ENCODE data around the gene IPO4.

The IPO4 gene

DNA sequence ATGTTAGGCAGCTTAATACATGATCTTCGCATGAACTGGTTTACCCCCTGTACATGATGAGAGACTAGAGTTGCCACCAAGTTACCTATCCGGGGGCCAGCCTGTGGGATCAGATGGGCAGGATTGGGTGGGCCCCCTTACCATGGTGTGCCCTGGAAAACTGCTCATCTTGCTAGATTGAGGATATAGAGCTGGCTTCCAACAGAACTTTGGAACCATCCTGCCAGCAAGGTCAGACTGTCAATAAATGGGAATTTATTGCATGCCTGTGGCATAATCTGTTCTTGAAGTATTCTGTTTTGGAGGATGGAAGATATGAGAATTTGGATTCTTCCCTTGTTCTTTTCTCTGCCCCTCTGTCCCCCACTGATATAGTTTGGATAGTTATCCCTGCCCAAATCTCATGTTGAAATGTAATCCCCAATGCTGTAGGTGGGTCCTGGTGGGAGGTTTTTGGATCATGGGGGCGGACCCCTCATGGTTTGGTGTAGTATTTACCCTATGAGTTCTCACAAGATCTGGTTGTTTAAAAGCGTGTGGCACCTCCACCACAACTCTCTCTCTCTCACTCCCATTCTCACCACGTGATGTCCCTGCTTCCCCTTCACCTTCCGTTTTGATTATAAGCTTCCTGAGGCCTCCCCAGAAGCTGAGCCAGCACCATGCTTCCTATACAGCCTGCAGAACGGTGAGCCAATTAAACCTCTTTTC lies 10.4 kb upstream of the IPO4 start:
- TF ChIP-seq POLR2AphosphoS5 (IDR thresholded peaks at IDR 0.05; ENCODE audit: low read depth): no peak
- no peak overlapping the region for H3K4me3 ChIP-seq (replicated peaks; ENCODE audit: insufficient read depth, low read length)
- H3K27me3 ChIP-seq (ENCODE audit: insufficient read depth, poor library complexity, severe bottlenecking): no peaks in the 10 kb centered on the region
- DNase-seq (ENCODE audit: low read depth in 1 of 2, low spot score in 1 of 2): no peak
- H3K27ac ChIP-seq (replicated peaks): no peak overlapping the region

DNA sequence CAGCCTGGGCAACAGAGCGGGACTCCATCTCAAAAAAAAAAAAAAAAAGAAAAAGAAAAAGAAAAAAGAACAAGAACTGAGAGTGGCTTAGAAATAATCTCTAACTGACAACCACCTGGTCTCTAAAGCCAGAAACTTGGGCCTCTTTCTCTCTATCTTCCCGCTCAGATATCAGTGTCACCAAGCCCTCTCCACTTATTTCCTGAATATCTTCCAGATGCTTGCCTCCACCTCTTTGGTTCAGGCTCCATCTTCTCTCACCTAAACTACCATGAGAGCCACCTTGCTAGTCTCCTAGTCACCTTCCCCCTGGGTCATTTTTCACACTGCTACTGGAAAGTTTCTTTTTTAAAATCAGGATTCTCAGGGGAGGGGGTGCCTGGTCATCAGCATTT lies 8.4 kb upstream of the IPO4 start:
- TF ChIP-seq POLR2AphosphoS5 (IDR thresholded peaks at IDR 0.05; ENCODE audit: low read depth): no peak
- TF ChIP-seq, protein P1, sequence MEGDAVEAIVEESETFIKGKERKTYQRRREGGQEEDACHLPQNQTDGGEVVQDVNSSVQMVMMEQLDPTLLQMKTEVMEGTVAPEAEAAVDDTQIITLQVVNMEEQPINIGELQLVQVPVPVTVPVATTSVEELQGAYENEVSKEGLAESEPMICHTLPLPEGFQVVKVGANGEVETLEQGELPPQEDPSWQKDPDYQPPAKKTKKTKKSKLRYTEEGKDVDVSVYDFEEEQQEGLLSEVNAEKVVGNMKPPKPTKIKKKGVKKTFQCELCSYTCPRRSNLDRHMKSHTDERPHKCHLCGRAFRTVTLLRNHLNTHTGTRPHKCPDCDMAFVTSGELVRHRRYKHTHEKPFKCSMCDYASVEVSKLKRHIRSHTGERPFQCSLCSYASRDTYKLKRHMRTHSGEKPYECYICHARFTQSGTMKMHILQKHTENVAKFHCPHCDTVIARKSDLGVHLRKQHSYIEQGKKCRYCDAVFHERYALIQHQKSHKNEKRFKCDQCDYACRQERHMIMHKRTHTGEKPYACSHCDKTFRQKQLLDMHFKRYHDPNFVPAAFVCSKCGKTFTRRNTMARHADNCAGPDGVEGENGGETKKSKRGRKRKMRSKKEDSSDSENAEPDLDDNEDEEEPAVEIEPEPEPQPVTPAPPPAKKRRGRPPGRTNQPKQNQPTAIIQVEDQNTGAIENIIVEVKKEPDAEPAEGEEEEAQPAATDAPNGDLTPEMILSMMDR (IDR thresholded peaks at IDR 0.05; ENCODE audit: insufficient read depth, low read length): no peak
- TF ChIP-seq GABPA (IDR thresholded peaks at IDR 0.05; ENCODE audit: low read depth): no peak
- no peak for TF ChIP-seq SPI1 (IDR thresholded peaks at IDR 0.05; ENCODE audit: borderline replicate concordance, low read depth)
- Histone ChIP-seq H3K4me3 (replicated peaks; ENCODE audit: insufficient read depth, low read length) (peak overlapping the region; percentile 79), H3K27ac (replicated peaks) (peak overlapping the region; percentile 99), H3K27me3 (ENCODE audit: insufficient read depth, poor library complexity, severe bottlenecking) (no peaks in the 10 kb centered on the region)
- DNase-seq (ENCODE audit: low read depth in 1 of 2, low spot score in 1 of 2): no peak

DNA sequence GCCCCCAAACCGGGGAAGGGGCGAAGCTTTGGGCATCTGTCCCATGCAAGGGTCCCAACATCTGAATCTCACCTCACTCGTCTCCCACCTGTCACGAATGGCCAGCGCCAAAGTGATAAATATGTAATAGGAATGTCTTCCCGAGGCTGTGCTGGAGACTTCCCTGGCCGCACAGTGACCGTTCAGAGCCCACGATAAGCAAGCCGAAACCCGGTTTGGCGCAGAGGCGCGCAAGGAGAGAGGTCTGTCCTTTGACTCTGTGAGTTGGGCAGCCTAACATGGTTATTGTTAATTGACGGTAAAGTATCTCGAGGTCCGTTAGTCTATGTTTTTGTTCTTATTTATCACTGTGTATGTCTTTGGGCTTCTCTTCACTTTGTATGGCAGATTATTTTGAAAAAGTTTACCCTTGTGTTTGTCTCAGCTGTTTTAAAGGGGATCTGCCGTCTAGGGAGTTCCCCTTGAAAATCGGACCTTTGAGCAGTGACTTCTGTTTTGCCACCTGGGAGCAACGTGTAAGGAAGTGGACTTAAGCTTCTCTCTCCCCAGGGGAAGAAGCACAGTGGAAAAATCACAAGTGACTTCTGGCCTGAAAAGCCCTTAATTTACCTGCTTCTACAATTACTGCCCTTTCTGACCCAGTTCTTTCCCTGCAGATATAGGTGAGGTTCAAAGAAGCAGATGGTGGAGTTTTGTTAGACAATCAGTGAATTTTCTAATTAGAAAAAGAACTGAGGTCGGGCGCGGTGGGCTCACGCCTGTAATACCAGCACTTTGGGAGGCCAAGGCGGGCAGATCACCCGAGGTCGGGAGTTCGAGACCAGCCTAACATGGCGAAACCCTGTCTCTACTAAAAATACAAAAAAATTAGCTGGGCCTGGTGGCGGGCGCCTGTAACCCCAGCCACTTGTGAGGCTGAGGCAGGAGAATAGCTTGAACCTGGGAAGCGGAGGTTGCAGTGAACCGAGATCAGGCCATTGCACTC lies 7.7 kb upstream of the IPO4 start:
- TF ChIP-seq SPI1 (IDR thresholded peaks at IDR 0.05; ENCODE audit: borderline replicate concordance, low read depth): peak; percentile 88
- no peak for TF ChIP-seq POLR2AphosphoS5 (IDR thresholded peaks at IDR 0.05; ENCODE audit: low read depth)
- TF ChIP-seq, protein P1 (IDR thresholded peaks at IDR 0.05; ENCODE audit: insufficient read depth, low read length): no peak
- H3K4me3 ChIP-seq (replicated peaks; ENCODE audit: insufficient read depth, low read length): peak overlapping the region; percentile 79
- H3K27ac ChIP-seq (replicated peaks): peak overlapping the region; percentile 99
- DNase-seq (ENCODE audit: low read depth in 1 of 2, low spot score in 1 of 2): peak; percentile 34 to 61
- no peaks in the 10 kb centered on the region for H3K27me3 ChIP-seq (ENCODE audit: insufficient read depth, poor library complexity, severe bottlenecking)

DNA sequence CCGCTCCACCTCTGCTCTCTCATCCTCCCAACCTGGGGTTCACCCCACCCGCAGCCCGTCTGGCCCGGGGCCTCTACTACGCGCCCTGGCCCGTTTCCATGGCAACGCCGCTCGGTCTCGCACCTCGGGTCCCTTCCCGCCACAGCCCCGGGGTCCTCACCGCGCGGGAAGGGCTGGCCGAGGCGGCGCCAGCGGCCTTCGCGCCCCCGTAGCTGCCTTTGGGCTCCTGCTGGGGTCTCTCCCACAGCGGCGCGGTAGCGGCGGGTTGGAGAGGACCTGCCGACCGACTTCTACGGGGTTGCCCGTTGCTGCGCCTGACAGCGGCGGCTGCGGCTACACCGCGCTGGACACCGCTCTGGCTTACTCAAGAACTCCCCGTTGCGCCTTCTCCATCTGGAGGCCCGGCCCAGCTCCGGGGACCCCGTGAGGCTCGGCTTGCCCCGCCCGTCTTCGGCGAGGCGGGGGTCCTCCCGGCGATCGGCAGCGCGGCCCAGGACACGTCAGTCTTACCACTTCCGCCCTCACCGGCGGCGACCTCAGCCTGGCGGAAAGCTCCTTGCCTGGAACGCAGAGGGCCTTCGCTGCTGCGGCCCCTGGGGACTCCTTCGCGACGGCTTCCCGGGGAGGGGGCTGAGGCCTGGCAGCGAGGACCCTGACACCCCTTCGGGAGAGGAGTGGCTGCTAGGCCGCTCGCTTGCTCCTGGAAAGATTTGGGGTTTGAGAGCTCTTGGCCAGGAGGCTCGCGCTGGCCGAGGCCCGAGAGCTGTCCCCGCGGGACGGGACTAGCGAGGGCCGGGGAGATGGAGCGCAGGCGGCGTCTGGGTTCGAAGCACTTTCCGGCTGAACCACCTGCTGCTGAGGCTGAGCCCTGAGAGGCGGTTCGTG lies 6.8 kb upstream of the IPO4 start, which contains the start of gene TM9SF1:
TSS of gene TM9SF1 (minus strand) at position 256 of the 885 bp plus-strand sequence. CDS start 422 bp downstream, outside the sequence.
- Histone ChIP-seq H3K4me3 (replicated peaks; ENCODE audit: insufficient read depth, low read length) (peak within 1 kb of the TSS; percentile 79), H3K27ac (replicated peaks) (peak within 1 kb of the TSS; percentile 99), H3K27me3 (ENCODE audit: insufficient read depth, poor library complexity, severe bottlenecking) (no peaks in the 10 kb centered on the region)
- TF ChIP-seq, protein P2, sequence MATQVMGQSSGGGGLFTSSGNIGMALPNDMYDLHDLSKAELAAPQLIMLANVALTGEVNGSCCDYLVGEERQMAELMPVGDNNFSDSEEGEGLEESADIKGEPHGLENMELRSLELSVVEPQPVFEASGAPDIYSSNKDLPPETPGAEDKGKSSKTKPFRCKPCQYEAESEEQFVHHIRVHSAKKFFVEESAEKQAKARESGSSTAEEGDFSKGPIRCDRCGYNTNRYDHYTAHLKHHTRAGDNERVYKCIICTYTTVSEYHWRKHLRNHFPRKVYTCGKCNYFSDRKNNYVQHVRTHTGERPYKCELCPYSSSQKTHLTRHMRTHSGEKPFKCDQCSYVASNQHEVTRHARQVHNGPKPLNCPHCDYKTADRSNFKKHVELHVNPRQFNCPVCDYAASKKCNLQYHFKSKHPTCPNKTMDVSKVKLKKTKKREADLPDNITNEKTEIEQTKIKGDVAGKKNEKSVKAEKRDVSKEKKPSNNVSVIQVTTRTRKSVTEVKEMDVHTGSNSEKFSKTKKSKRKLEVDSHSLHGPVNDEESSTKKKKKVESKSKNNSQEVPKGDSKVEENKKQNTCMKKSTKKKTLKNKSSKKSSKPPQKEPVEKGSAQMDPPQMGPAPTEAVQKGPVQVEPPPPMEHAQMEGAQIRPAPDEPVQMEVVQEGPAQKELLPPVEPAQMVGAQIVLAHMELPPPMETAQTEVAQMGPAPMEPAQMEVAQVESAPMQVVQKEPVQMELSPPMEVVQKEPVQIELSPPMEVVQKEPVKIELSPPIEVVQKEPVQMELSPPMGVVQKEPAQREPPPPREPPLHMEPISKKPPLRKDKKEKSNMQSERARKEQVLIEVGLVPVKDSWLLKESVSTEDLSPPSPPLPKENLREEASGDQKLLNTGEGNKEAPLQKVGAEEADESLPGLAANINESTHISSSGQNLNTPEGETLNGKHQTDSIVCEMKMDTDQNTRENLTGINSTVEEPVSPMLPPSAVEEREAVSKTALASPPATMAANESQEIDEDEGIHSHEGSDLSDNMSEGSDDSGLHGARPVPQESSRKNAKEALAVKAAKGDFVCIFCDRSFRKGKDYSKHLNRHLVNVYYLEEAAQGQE (IDR thresholded peaks at IDR 0.05; ENCODE audit: insufficient replicate concordance, low read depth): peak; percentile 51
- TF ChIP-seq GABPA (IDR thresholded peaks at IDR 0.05; ENCODE audit: low read depth) (peak; percentile 81), POLR2AphosphoS5 (IDR thresholded peaks at IDR 0.05; ENCODE audit: low read depth) (peak; percentile 85), SPI1 (IDR thresholded peaks at IDR 0.05; ENCODE audit: borderline replicate concordance, low read depth) (peak; percentile 34; the same call in 1 of the 2 replicates)
- TF ChIP-seq, protein P1 (IDR thresholded peaks at IDR 0.05; ENCODE audit: insufficient read depth, low read length): no peak
- DNase-seq (ENCODE audit: low read depth in 1 of 2, low spot score in 1 of 2): peak; percentile 88 to 91

All from HL-60 (cell line).